ENCODE data around the gene IL36G.

The IL36G gene

DNA sequence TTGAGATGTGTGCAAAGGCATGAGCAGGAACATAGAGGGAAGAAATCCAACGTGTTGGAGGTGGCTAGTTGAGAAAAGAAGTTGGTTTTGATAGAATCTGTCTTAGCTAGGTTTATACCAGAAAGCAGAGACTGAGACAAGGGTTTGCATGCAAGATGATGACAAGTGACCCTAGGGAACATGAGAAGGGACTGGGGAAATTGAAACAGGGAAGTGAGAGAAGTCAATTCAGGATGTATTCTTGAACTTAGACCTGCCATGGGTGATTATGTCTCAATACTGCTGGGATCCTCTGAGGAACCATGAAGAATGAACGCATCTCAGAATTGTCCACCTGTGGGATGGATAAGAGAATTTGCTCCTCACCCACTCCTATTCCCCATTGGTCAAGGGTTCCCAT, 47.9 kb downstream of the IL36G start:
- DNase-seq = no peak

DNA sequence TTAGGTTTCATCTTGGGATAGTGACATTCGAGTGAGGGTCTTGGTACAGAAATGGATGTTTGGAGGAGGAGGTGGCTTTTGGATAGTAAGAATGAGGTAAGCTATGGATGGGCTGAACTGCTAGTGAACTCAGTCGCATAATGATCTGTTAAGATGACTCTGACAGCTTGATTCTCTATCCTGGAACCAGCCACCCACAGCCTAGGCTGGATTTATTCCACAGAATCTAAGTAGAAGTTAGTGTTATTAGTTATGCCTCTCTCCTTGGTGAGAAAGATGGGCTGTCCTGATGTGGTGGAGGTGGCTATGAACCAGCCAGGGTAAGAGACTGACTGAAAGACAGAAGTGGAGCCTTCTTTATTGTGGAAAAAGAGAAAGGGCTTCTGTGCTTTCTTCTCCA, 49.9 kb downstream of the IL36G start:
- DNase-seq = no peak

DNA sequence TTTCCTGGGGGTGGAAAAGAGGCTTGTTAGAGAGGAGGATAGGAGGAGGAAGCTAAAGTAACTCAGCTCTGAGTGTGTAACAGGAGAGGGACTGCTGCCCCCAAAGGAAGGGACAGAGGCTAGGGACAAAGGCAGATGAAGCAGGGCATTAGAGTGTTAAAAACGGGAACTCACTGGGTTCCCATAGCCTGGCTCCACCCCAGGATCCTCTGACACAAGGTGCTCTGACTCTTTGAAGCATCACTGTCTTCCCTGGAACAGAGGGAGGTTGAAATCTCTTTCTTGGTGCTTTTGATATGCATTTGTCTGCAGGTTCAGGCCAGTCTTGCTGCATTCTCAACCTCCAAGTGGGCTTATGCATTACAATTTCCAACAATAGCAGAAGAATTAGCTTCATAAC, 50.3 kb downstream of the IL36G start:
- no peak for DNase-seq

DNA sequence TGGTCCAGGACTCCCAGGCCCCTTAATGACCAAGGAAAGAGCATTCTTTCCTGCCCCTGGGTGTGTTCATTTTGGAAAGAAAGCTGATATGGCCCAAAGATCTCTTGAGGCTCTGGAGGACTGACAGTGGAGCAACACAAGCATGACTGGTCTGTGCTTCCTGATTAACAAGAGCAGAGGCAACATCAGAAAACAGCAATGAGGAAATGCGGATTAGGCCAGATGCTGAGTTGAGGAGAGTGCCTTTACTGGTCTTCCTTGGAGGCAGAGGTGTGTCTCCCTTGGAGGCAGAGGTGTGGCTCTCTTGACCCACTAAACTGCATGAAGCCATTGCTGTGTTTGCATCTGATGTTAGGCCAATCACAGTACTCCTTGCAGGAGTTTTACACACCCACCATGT, 54.9 kb downstream of the IL36G start:
- no peak for DNase-seq

DNA sequence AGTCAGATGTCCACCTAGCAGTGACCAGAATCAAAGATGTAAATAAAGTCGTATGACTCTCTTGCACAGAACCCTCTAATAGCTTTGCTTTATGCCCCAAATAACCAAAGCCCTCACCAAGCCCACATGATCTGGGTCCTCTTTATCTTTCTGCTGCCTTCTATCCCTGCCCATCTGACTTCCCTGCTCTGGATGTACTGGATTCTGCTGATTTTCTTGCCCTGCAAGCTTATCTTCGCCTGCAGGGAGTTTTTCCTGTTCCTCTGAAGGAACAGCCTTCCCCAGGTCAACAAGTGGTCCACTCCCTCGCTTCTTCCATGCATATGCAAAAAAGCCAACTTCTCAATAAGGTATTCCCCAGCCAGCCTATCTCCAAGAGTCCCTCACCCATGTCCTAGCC, 56.2 kb downstream of the IL36G start:
- DNase-seq = no peak

All from GF-D8 (cell line).